B cell (primary cell): Measurements from ENCODE around the gene TCP11L2. TPM values are rescaled to one million over a fixed set of nuclear protein-coding genes. Genes with fewer than 3 reads are reported as not detected.

ENCODE experiments used
- ATAC-seq: fragments of 200-7000 bp; cut with Tn5 transposase; one replicate; pipeline ENCODE4 v1.10.0; 2021; ENCODE audit warnings: low read depth, mild to moderate bottlenecking, moderate number of reproducible peaks, moderate library complexity
- CTCF ChIA-PET: fragments of 350-600 bp; sonication (Branson Sonifier 250); formaldehyde crosslinking; loops from one replicate; lab custom pipeline; 2021; ENCODE audit warnings: antibody characterized with exemption, inconsistent platforms; lab: Charles Lee
- POLR2A ChIA-PET: fragments of 350-600 bp; sonication (Branson Sonifier 250); formaldehyde crosslinking; loops from one replicate; lab custom pipeline; 2021; ENCODE audit warnings: antibody characterized with exemption; lab: Charles Lee
- DNase-seq: peaks from one replicate; pipeline ENCODE4 v3.0.0; 2013
- H2AFZ ChIP-seq: 2 replicates; pipeline ENCODE4 v1.6.1; 2012; ENCODE audit warnings: mild to moderate bottlenecking, low read depth, low read length; ENCODE audit not compliant: insufficient read depth, poor library complexity, severe bottlenecking
- H3K27ac ChIP-seq, 2 donors: 1 replicate in 1 of 2; 2 replicates in 1 of 2; pipeline ENCODE4 v1.5.1; 2012 to 2013; ENCODE audit warnings: low read length in 2 of 2, mild to moderate bottlenecking in 2 of 2, moderate library complexity in 1 of 2
- H3K27me3 ChIP-seq, 4 experiments: fragments of 200-600 bp in 1 of 4; sonication (generic) in 1 of 4; replicated peaks in 1 of 4; 1 replicate in 2 of 4; 2 replicates in 2 of 4; pipeline versions ENCODE4 v1.6.1 to v1.7.0; 2013 to 2016; ENCODE audit warnings: low read length in 3 of 4, mild to moderate bottlenecking in 2 of 4, mixed read lengths in 1 of 4, moderate library complexity in 1 of 4; ENCODE audit not compliant: insufficient read depth in 4 of 4, control insufficient read depth in 3 of 4; ENCODE audit errors: control extremely low read depth in 1 of 4
- H3K36me3 ChIP-seq, 2 experiments: replicated peaks in 1 of 2; 1 replicate in 1 of 2; 2 replicates in 1 of 2; pipeline versions ENCODE4 v1.6.1 to v1.7.1; 2013; ENCODE audit warnings: low read length in 1 of 2; ENCODE audit not compliant: insufficient read depth in 2 of 2, control insufficient read depth in 1 of 2; ENCODE audit errors: control extremely low read depth in 1 of 2, extremely low read depth in 1 of 2
- H3K4me1 ChIP-seq, 2 donors: fragments of 200-600 bp in 1 of 2; sonication (generic) in 1 of 2; 1 replicate in 1 of 2; 2 replicates in 1 of 2; pipeline versions ENCODE4 v1.5.1 to v1.6.1; 2013 to 2017; ENCODE audit warnings: low read length in 2 of 2; ENCODE audit not compliant: control insufficient read depth in 2 of 2, insufficient read depth in 2 of 2
- H3K4me2 ChIP-seq: replicated peaks from 2 replicates; pipeline ENCODE3; 2012; ENCODE audit warnings: mild to moderate bottlenecking, low read depth, low read length; ENCODE audit not compliant: poor library complexity, severe bottlenecking
- H3K4me3 ChIP-seq, 5 experiments: fragments of 200-600 bp in 1 of 5; sonication (generic) in 1 of 5; 1 replicate in 3 of 5; 2 replicates in 2 of 5; pipeline versions ENCODE4 v1.5.1 to v1.7.0; 2011 to 2016; ENCODE audit warnings: low read length in 4 of 5, mild to moderate bottlenecking in 4 of 5, low read depth in 2 of 5, control low read depth in 1 of 5, moderate library complexity in 1 of 5; ENCODE audit not compliant: insufficient read depth in 1 of 5; ENCODE audit errors: control extremely low read depth in 1 of 5, extremely low read depth in 1 of 5
- H3K79me2 ChIP-seq: fragments of 200-600 bp; sonication (generic); one replicate; pipeline ENCODE4 v1.6.0; 2016; ENCODE audit warnings: low read length; ENCODE audit not compliant: control insufficient read depth, insufficient read depth
- H3K9ac ChIP-seq: fragments of 200-600 bp; sonication (generic); 2 replicates; pipeline ENCODE4 v1.6.1; 2017; ENCODE audit warnings: mild to moderate bottlenecking, low read length, moderate library complexity
- H3K9me3 ChIP-seq, 3 donors: one replicate each; pipeline versions ENCODE4 v1.6.1 to v1.7.1; 2013; ENCODE audit warnings: low read length in 2 of 3; ENCODE audit not compliant: control insufficient read depth in 2 of 3, insufficient read depth in 1 of 3; ENCODE audit errors: control extremely low read depth in 1 of 3
- H4K20me1 ChIP-seq: 2 replicates; pipeline ENCODE4 v1.6.0; 2012; ENCODE audit warnings: mild to moderate bottlenecking, low read length; ENCODE audit not compliant: insufficient read depth, control insufficient read depth, poor library complexity, severe bottlenecking
- H3K27ac Mint-ChIP-seq: one replicate; pipeline ENCODE4 v1.8.0; 2021; ENCODE audit warnings: mixed read lengths
- H3K27me3 Mint-ChIP-seq: one replicate; pipeline ENCODE4 v1.8.0; 2021; ENCODE audit warnings: mixed read lengths
- H3K4me1 Mint-ChIP-seq: one replicate; pipeline ENCODE4 v1.8.0; 2021; ENCODE audit warnings: mixed read lengths
- H3K4me3 Mint-ChIP-seq: one replicate; pipeline ENCODE4 v1.8.0; 2021; ENCODE audit warnings: mixed read lengths
- H3K9me3 Mint-ChIP-seq: one replicate; pipeline ENCODE4 v1.8.0; 2022; ENCODE audit warnings: mixed read lengths; ENCODE audit not compliant: insufficient read depth
- CTCF ChIP-seq: fragments of 200-600 bp; IDR thresholded peaks from one replicate; pipeline ENCODE4 v1.8.0; 2022; ENCODE audit warnings: antibody characterized with exemption, mild to moderate bottlenecking
- EZH2 ChIP-seq: IDR thresholded peaks from 2 replicates; pipeline ENCODE4 v1.6.1; 2012; ENCODE audit warnings: borderline replicate concordance, low read depth, mild to moderate bottlenecking, moderate library complexity, low read length; ENCODE audit not compliant: insufficient read depth, poor library complexity, severe bottlenecking
- WGBS: methylation state at CpG from one replicate; pipeline ENCODE4 v1.1.5; 2013; ENCODE audit warnings: missing lambda C conversion rate; ENCODE audit not compliant: insufficient coverage; 5-methylcytosine and 5-hydroxymethylcytosine counted together
- intact Hi-C: fragments of 100-400 bp; cut with micrococcal nuclease; formaldehyde crosslinking; loops from one replicate; pipeline ENCODE4 v1.10.0; 2022
- polyA plus RNA-seq: library from polyadenylated mRNA; depleted of rRNA; stranded (reverse); fragments of >200 nt; gene quantifications from 2 replicates; pipeline ENCODE4 v1.2.3, GENCODE V29; 2012
- total RNA-seq, 2 donors: library from RNA; stranded (reverse); fragments of 120-200 nt in 1 of 2; gene quantifications; 1 replicate in 1 of 2; 2 replicates in 1 of 2; pipeline versions ENCODE4 v1.2.3 to v1.2.4, GENCODE V29; 2013 to 2022

Gene TCP11L2
- total and polyA plus RNA-seq, 2 donors (not counting 1 experiment from before 2014, with no cell fraction given), result 30.4 to 306 TPM

DNA sequence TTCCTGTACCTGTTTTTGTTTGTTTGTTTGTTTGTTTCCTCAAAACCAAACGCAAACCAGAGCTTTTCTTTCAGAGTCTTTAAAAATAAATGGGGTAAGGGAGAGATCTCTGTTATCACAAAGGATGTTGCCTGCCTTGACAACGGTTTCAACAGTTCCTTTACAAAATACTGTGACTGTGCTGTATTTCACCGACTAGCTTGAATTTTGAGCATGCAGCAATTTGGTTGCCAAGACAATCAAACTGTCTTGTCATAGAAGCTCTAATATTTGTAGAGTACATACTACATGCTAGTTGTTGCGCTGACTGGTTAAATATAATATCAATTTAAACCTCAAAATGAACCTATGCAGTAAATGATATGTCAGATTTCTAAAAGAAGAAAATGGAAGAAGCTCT is 22.4 kb upstream of the TCP11L2 start:
- ATAC-seq (no peak), DNase-seq (no peak)
- Histone ChIP-seq H3K4me3 (no peak overlapping the region), H3K36me3 (no peaks in the 10 kb centered on the region), H3K9me3 (peaks cover 2 to 15% (median 14%) of the 10 kb centered on the region in 3 donors), H3K4me1 (peaks cover 15 to 16% of the 10 kb centered on the region in 2 donors), H3K27ac (no peak overlapping the region), H3K27me3 (peaks cover 0 to 11% (median 0%) of the 10 kb centered on the region in 4 experiments), H3K9ac (no peak overlapping the region), H3K79me2 (no peaks in the 10 kb centered on the region), H3K4me2 (no peak overlapping the region), H4K20me1 (no peaks in the 10 kb centered on the region), H2AFZ (no peak overlapping the region)
- H3K4me3 Mint-ChIP-seq, result no peak overlapping the region
- peaks cover 3% of the 10 kb centered on the region for H3K9me3 Mint-ChIP-seq
- intact Hi-C loops, result no loop called here
- ChIA-PET POLR2A (interaction anchor here (0.9 to 5.7 kb wide), 2 partner anchors 22 to 53 kb away, joined by 3 to 23 read pairs; partner anchors contain the start of gene TCP11L2), CTCF (interaction anchor here (0.6 to 16.6 kb wide), 10 partner anchors 16 to 52 kb away, joined by 3 to 393 read pairs (median 5); partner anchors contain the start of genes CKAP4 and TCP11L2)
- H3K4me1 Mint-ChIP-seq, result peaks cover 41% of the 10 kb centered on the region
- H3K27me3 Mint-ChIP-seq, result peaks cover 17% of the 10 kb centered on the region
- TF ChIP-seq CTCF (no peak), EZH2 (no peak)
- no CpG with 5 or more reads among the region's 4 CpGs for WGBS
- no peak overlapping the region for H3K27ac Mint-ChIP-seq

- ChIA-PET CTCF (interaction anchor here (0.5 to 16.6 kb wide), 14 partner anchors 9 to 145 kb away, joined by 3 to 393 read pairs (median 10); partner anchors contain the start of genes CKAP4 and TCP11L2), POLR2A (interaction anchor here (0.7 to 5.7 kb wide), 5 partner anchors 20 to 54 kb away, joined by 5 to 23 read pairs (median 7); partner anchors contain the start of gene TCP11L2)
- DNase-seq (no peak), ATAC-seq (no peak)
- peaks cover 41% of the 10 kb centered on the region for H3K4me1 Mint-ChIP-seq
- H3K9me3 Mint-ChIP-seq, result peaks cover 3% of the 10 kb centered on the region
- Histone ChIP-seq H3K4me2 (no peak overlapping the region), H3K27me3 (peaks cover 0 to 11% (median 0%) of the 10 kb centered on the region in 4 experiments), H4K20me1 (no peaks in the 10 kb centered on the region), H3K27ac (no peak overlapping the region), H3K9me3 (peaks cover 2 to 15% (median 14%) of the 10 kb centered on the region in 3 donors), H3K4me1 (peaks cover 12% of the 10 kb centered on the region in 2 donors), H3K79me2 (no peaks in the 10 kb centered on the region), H3K9ac (no peak overlapping the region), H3K4me3 (no peak overlapping the region), H2AFZ (no peak overlapping the region), H3K36me3 (no peaks in the 10 kb centered on the region)
- peaks cover 17% of the 10 kb centered on the region for H3K27me3 Mint-ChIP-seq
- no peak overlapping the region for H3K27ac Mint-ChIP-seq
- intact Hi-C loops, result no loop called here
- no peak for TF ChIP-seq EZH2
- no peak for TF ChIP-seq CTCF
- no peak overlapping the region for H3K4me3 Mint-ChIP-seq
- no CpG with 5 or more reads among the region's 3 CpGs for WGBS
Observed at GRCh38 chr12:106281056-106281782, 21.3 kb upstream of the TCP11L2 start.
